HUES64 (cell line): ENCODE data around the gene ESYT2.

Experiments
- H3K27ac ChIP-seq: 2 replicates; pipeline ENCODE4 v1.7.0; 2013; ENCODE audit warnings: low read depth, low read length, inconsistent platforms
- H3K27me3 ChIP-seq: 2 replicates; pipeline ENCODE4 v1.6.1; 2013; ENCODE audit warnings: mild to moderate bottlenecking, low read length; ENCODE audit not compliant: insufficient read depth
- H3K36me3 ChIP-seq: 2 replicates; pipeline ENCODE4 v1.6.1; 2013; ENCODE audit warnings: mild to moderate bottlenecking, low read length; ENCODE audit not compliant: insufficient read depth
- H3K4me1 ChIP-seq: 2 replicates; pipeline ENCODE4 v1.6.1; 2013; ENCODE audit warnings: mild to moderate bottlenecking, low read length, moderate library complexity; ENCODE audit not compliant: insufficient read depth
- H3K4me3 ChIP-seq: 2 replicates; pipeline ENCODE4 v1.5.1; 2013; ENCODE audit warnings: mild to moderate bottlenecking, low read length, moderate library complexity
- H3K9ac ChIP-seq: 2 replicates; pipeline ENCODE4 v1.6.1; 2013; ENCODE audit warnings: mild to moderate bottlenecking, low read depth, low read length
- H3K9me3 ChIP-seq: 2 replicates; pipeline ENCODE4 v1.6.1; 2013; ENCODE audit warnings: low read depth, low read length; ENCODE audit not compliant: insufficient read depth
- WGBS: fragments of 150-250, 120-280 bp; methylation state at CpG from one replicate; pipeline ENCODE4 v1.1.7; 2013; ENCODE audit warnings: missing lambda C conversion rate; 5-methylcytosine and 5-hydroxymethylcytosine counted together

Gene ESYT2

DNA sequence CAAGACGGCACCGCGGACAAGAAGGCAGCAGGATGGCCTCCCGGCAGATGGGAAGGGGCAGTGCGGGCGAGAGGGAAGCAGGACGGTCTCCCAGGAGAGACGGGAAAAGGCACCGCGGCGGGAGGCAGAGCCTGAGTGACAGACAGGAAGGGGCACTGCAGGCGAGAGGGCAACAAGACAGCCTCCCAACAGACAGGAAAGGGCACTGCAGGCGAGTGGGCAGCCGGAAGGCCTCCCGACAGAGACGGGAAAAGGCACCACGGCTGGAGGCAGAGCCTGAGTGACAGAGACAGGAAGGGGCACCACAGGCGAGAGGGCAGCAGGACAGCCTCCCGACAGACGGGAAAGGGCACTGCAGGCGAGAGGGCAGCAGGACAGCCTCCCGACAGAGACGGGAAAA lies 32.6 kb downstream of the ESYT2 start:
- no peak overlapping the region for H3K9ac ChIP-seq
- no peaks in the 10 kb centered on the region for H3K27me3 ChIP-seq
- no peak overlapping the region for H3K27ac ChIP-seq
- H3K9me3 ChIP-seq, result no peaks in the 10 kb centered on the region
- no peaks in the 10 kb centered on the region for H3K4me1 ChIP-seq
- H3K36me3 ChIP-seq, result peaks cover 58% of the 10 kb centered on the region
- 81% methylated on average over 19 of the region's 23 CpGs for WGBS
- no peak overlapping the region for H3K4me3 ChIP-seq

GRCh38 chr7:158795272-158795671 lies 34.0 kb downstream of the ESYT2 start:
- H3K9ac ChIP-seq, result no peak overlapping the region
- no peaks in the 10 kb centered on the region for H3K27me3 ChIP-seq
- 75% methylated on average over 4 of the region's 4 CpGs for WGBS
- no peaks in the 10 kb centered on the region for H3K4me1 ChIP-seq
- H3K4me3 ChIP-seq, result no peak overlapping the region
- H3K9me3 ChIP-seq, result no peaks in the 10 kb centered on the region
- H3K27ac ChIP-seq, result no peak overlapping the region
- peaks cover 67% of the 10 kb centered on the region for H3K36me3 ChIP-seq

GRCh38 chr7:158791107-158791506 lies 38.2 kb downstream of the ESYT2 start:
- H3K4me3 ChIP-seq, result no peak overlapping the region
- 96% methylated on average over 10 of the region's 10 CpGs for WGBS
- H3K27me3 ChIP-seq, result no peaks in the 10 kb centered on the region
- H3K4me1 ChIP-seq, result no peaks in the 10 kb centered on the region
- H3K9ac ChIP-seq, result no peak overlapping the region
- peaks cover 84% of the 10 kb centered on the region for H3K36me3 ChIP-seq
- no peak overlapping the region for H3K27ac ChIP-seq
- H3K9me3 ChIP-seq, result no peaks in the 10 kb centered on the region

- no peaks in the 10 kb centered on the region for H3K4me1 ChIP-seq
- H3K36me3 ChIP-seq, result peaks cover 80% of the 10 kb centered on the region
- no peak overlapping the region for H3K9ac ChIP-seq
- WGBS, result 91% methylated on average over 11 of the region's 11 CpGs
- no peak overlapping the region for H3K4me3 ChIP-seq
- no peaks in the 10 kb centered on the region for H3K9me3 ChIP-seq
- H3K27me3 ChIP-seq, result no peaks in the 10 kb centered on the region
- no peak overlapping the region for H3K27ac ChIP-seq
Observed at GRCh38 chr7:158789842-158790241, 39.5 kb downstream of the ESYT2 start.

DNA sequence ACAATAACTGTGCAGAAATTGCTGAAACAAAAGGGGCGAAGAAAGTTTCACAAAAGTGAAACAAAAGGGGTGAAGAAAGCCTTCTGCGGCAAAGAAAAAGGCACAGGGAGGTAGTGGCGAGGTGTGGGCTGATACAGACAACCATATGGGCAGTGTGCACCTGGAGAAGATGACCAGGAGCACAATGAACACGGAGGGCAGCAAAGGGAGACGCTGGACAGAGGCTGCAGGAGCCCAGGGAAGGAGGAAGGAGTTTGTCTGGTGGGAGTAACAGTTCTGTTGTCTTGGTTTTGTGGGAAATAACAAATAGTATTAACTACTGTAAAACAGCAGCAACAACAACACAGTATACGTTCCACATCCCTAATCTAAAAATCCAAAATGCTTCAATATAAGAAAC lies 42.4 kb downstream of the ESYT2 start:
- 93% methylated on average over 6 of the region's 6 CpGs for WGBS
- Histone ChIP-seq H3K36me3 (peaks cover 85% of the 10 kb centered on the region), H3K9ac (no peak overlapping the region), H3K27me3 (no peaks in the 10 kb centered on the region), H3K9me3 (peaks cover 8% of the 10 kb centered on the region), H3K4me1 (no peaks in the 10 kb centered on the region), H3K4me3 (no peak overlapping the region), H3K27ac (no peak overlapping the region)

GRCh38 chr7:158784270-158784669 lies 45.0 kb downstream of the ESYT2 start:
- no peak overlapping the region for H3K27ac ChIP-seq
- no peaks in the 10 kb centered on the region for H3K4me1 ChIP-seq
- peaks cover 18% of the 10 kb centered on the region for H3K9me3 ChIP-seq
- 92% methylated on average over 6 of the region's 7 CpGs for WGBS
- no peak overlapping the region for H3K4me3 ChIP-seq
- H3K27me3 ChIP-seq, result no peaks in the 10 kb centered on the region
- H3K9ac ChIP-seq, result no peak overlapping the region
- peaks cover 87% of the 10 kb centered on the region for H3K36me3 ChIP-seq

GRCh38 chr7:158783595-158783994 lies 45.7 kb downstream of the ESYT2 start:
- H3K27me3 ChIP-seq, result no peaks in the 10 kb centered on the region
- no peak overlapping the region for H3K4me3 ChIP-seq
- H3K9me3 ChIP-seq, result peaks cover 18% of the 10 kb centered on the region
- H3K4me1 ChIP-seq, result no peaks in the 10 kb centered on the region
- peaks cover 86% of the 10 kb centered on the region for H3K36me3 ChIP-seq
- 75% methylated on average over 8 of the region's 8 CpGs for WGBS
- H3K9ac ChIP-seq, result no peak overlapping the region
- H3K27ac ChIP-seq, result no peak overlapping the region

DNA sequence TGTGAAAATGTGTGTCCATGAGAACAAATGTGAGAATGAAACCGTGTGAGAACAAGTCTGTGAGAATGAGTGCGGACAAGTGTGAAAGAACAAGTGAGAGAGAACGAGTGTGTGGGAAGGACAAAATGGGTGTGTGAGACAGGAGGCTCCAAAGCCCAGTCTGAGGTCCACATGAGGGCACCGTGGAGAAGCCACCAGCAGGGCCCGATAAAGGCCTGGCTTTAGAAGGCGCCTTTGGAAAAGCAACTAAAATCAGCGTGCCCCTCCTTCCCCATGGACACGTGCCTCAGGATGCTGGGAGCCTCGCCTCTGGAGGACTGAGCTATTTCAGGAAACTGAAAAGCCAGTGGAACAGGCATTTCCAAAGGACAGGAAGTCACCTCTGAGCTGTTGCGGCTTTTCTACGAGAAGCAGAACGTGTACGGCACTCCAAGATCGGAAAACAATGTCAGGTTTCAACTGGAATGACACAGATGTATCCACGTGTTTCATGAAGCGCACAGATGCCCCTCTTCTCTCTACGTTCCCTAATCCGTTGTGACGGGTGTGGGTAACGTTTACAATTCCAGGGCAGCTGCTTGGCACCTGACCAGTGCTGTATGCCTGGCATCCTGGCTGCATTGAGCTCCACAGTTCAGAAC lies 46.4 kb downstream of the ESYT2 start:
- Histone ChIP-seq H3K27me3 (no peaks in the 10 kb centered on the region), H3K9me3 (peaks cover 18% of the 10 kb centered on the region), H3K36me3 (peaks cover 86% of the 10 kb centered on the region), H3K9ac (no peak overlapping the region), H3K4me3 (no peak overlapping the region), H3K27ac (no peak overlapping the region), H3K4me1 (no peaks in the 10 kb centered on the region)
- WGBS, result 93% methylated on average over 20 of the region's 20 CpGs

DNA sequence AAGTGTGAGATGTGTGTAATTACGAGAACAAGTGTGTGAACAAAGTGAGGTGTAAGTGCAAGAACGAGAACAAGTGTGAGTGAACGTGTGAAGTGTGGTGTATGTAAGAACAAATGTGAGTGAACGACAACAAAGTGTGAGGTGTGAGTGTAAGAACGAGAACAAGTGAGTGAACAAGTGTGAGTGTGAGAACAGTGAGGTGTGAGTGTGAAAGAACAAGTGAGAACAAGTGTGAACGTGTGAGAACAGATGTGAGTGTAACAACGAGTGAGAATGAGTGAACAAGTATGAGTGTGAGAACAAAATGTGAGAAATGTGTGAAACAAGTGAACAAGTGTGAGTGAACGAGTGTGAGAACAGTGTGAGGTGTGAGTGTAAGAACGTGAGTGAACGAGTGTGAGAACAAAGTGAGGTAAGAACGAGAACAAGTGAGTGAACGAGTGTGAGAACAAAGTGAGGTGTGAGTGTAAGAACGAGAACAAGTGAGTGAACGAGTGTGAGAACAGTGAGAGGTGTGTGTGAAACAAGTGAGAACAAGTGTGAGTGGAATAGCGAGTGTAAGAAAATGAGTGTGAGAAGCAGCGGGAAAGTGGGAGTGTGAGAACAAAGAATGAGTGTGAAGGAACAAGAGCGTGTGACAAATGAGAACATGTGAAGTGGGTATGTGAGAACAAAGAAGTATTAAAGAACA lies 47.2 kb downstream of the ESYT2 start:
- no peaks in the 10 kb centered on the region for H3K27me3 ChIP-seq
- no peaks in the 10 kb centered on the region for H3K4me1 ChIP-seq
- no peak overlapping the region for H3K27ac ChIP-seq
- WGBS, result 89% methylated on average over 17 of the region's 17 CpGs
- no peak overlapping the region for H3K4me3 ChIP-seq
- no peak overlapping the region for H3K9ac ChIP-seq
- peaks cover 86% of the 10 kb centered on the region for H3K36me3 ChIP-seq
- peaks cover 18% of the 10 kb centered on the region for H3K9me3 ChIP-seq

DNA sequence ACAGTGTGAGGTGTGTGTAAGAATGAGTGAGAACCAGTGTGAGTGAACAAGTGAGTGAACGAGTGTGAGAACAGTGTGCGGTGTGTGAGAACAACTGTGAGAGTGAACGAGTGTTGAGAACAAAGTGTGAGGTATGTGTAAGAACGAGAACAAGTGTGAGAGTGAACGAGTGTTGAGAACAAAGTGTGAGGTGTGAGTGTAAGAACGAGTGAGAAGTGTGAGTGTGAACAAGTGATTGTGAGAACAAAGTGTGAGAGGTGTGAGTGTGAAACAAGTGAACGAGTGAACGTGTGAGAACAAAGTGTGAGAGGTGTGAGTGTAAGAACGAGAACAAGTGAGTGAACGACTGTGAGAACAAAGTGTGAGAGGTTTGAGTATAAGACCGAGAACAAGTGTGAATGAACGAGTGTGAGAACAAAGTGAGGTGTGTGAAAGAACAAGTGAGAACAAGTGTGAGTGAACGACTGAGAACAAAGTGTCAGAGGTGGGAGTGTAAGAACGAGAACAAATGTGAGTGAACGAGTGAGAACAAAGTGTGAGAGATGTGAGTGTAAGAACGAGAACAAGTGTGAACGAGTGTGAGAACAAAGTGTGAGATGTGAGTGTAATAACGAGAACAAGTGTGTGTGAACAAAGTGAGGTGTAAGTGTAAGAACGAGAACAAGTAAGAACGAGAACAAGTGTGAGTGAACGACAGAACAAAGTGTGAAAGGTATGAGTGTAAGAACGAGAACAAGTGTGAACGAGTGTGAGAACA lies 47.9 kb downstream of the ESYT2 start:
- peaks cover 18% of the 10 kb centered on the region for H3K9me3 ChIP-seq
- WGBS, result 94% methylated on average over 23 of the region's 23 CpGs

More for the DNA sequence above, 47.9 kb downstream of the ESYT2 start:
- Histone ChIP-seq H3K27me3 (no peaks in the 10 kb centered on the region), H3K9ac (no peak overlapping the region), H3K4me1 (no peaks in the 10 kb centered on the region), H3K36me3 (peaks cover 81% of the 10 kb centered on the region), H3K27ac (no peak overlapping the region), H3K4me3 (no peak overlapping the region)
